GM12878 (cell line): Measurements from ENCODE around the gene ALCAM. TPM values are rescaled to one million over a fixed set of nuclear protein-coding genes. Genes with fewer than 3 reads are reported as not detected.

Experiments
- ATAC-seq: fragments of 200-7000 bp; cut with Tn5 transposase; 3 replicates; pipeline ENCODE4 v1.9.1; 2020; ENCODE audit warnings: mild to moderate bottlenecking, moderate library complexity
- BruUV-seq: library from RNA; stranded (reverse); fragments of 400-500 nt; replicated peaks from 2 replicates; lab custom pipeline; 2021; lab: Mats Ljungman, UMichigan
- CTCF ChIA-PET: fragments of 300-600 bp; sonication (Branson Sonifier 250); formaldehyde crosslinking; extraction: SDS; loops from one replicate; lab custom pipeline; 2021; ENCODE audit warnings: inconsistent platforms; lab: Yijun Ruan, JAX
- POLR2A ChIA-PET: fragments of 350-600 bp; formaldehyde crosslinking; extraction: SDS; loops from one replicate; lab custom pipeline; 2021; ENCODE audit warnings: inconsistent platforms; lab: Charles Lee
- RAD21 ChIA-PET: fragments of 300-600 bp; sonication (Branson Sonifier 250); formaldehyde crosslinking; loops from one replicate; lab custom pipeline; 2023; ENCODE audit warnings: antibody characterized with exemption; ENCODE audit not compliant: unreplicated experiment; lab: Charles Lee
- SMC1A ChIA-PET: fragments of 300-600 bp; sonication (Branson Sonifier 250); formaldehyde crosslinking; loops from one replicate; lab custom pipeline; 2023; ENCODE audit not compliant: unreplicated experiment, uncharacterized antibody; lab: Charles Lee
- DNase-seq: peaks from one replicate; pipeline ENCODE4 v3.0.0-alpha.2; 2011; ENCODE audit warnings: low read depth, low spot score
- FAIRE-seq: peaks from 3 replicates; lab custom pipeline; 2011; peaks lifted over from hg19 to GRCh38; lab: Jason Lieb, UNC
- H2AFZ ChIP-seq: 2 replicates; pipeline ENCODE4 v1.6.0; 2011; ENCODE audit warnings: low read depth, low read length, control low read depth; ENCODE audit not compliant: control insufficient read depth
- H3K27ac ChIP-seq: 2 replicates; pipeline ENCODE4 v1.5.1; 2011; ENCODE audit warnings: control low read depth; ENCODE audit not compliant: control insufficient read depth, insufficient read depth
- H3K27me3 ChIP-seq, 2 experiments: replicated peaks in 1 of 2; 2 replicates each; pipeline versions ENCODE4 v1.6.0 to v1.6.1; 2011; ENCODE audit warnings: low read length in 1 of 2; ENCODE audit not compliant: control insufficient read depth in 2 of 2, insufficient read depth in 2 of 2
- H3K36me3 ChIP-seq, 2 experiments: 2 replicates each; pipeline ENCODE4 v1.5.1; 2011; ENCODE audit warnings: low read length in 1 of 2; ENCODE audit not compliant: control insufficient read depth in 2 of 2, insufficient read depth in 2 of 2
- H3K4me1 ChIP-seq: 2 replicates; pipeline ENCODE4 v1.6.1; 2011; ENCODE audit warnings: mild to moderate bottlenecking, low read length, moderate library complexity, mixed read lengths; ENCODE audit not compliant: control insufficient read depth, insufficient read depth
- H3K4me2 ChIP-seq: 2 replicates; pipeline ENCODE4 v1.6.0; 2011; ENCODE audit warnings: control low read depth; ENCODE audit not compliant: control insufficient read depth, insufficient read depth
- H3K4me3 ChIP-seq: fragments of 200-600 bp; sonication (generic); 2 replicates; pipeline ENCODE4 v1.5.1; 2016
- H3K79me2 ChIP-seq: 2 replicates; pipeline ENCODE4 v1.6.0; 2011; ENCODE audit warnings: low read length; ENCODE audit not compliant: control insufficient read depth, insufficient read depth
- H3K9ac ChIP-seq: 2 replicates; pipeline ENCODE4 v1.8.0; 2011; ENCODE audit warnings: low read length, control low read depth, mixed read lengths; ENCODE audit not compliant: control insufficient read depth, insufficient read depth
- H3K9me3 ChIP-seq: replicated peaks from 3 replicates; pipeline ENCODE4 v1.5.1; 2011; ENCODE audit warnings: mild to moderate bottlenecking, low read length; ENCODE audit not compliant: control insufficient read depth, insufficient read depth
- H4K20me1 ChIP-seq: 2 replicates; pipeline ENCODE4 v1.6.0; 2011; ENCODE audit not compliant: control insufficient read depth, insufficient read depth
- BACH1 ChIP-seq: fragments of 450-650 bp; IDR thresholded peaks from 2 replicates; pipeline ENCODE4 v1.6.1; 2017; ENCODE audit warnings: mild to moderate bottlenecking, borderline replicate concordance
- CBFB ChIP-seq: IDR thresholded peaks from 2 replicates; pipeline ENCODE4 v1.6.1; 2016; ENCODE audit warnings: antibody characterized with exemption, low read depth
- CBX3 ChIP-seq: fragments of 200-600 bp; sonication (generic); IDR thresholded peaks from 2 replicates; pipeline ENCODE4 v1.6.1; 2016; ENCODE audit warnings: low read depth, borderline replicate concordance
- DPF2 ChIP-seq: fragments of 450-650 bp; IDR thresholded peaks from 2 replicates; pipeline ENCODE4 v1.6.1; 2017; ENCODE audit warnings: mild to moderate bottlenecking
- JUND ChIP-seq: IDR thresholded peaks from 2 replicates; pipeline ENCODE4 v1.6.1; 2012; ENCODE audit warnings: low read depth, mild to moderate bottlenecking, low read length, improper control_type of control experiment, moderate library complexity
- MLLT1 ChIP-seq: fragments of 450-650 bp; IDR thresholded peaks from 2 replicates; pipeline ENCODE4 v1.6.1; 2016; ENCODE audit warnings: mild to moderate bottlenecking
- PAX8 ChIP-seq: fragments of 450-650 bp; IDR thresholded peaks from 2 replicates; pipeline ENCODE4 v1.6.1; 2017; ENCODE audit warnings: mild to moderate bottlenecking, moderate library complexity
- POLR2A ChIP-seq: IDR thresholded peaks from 2 replicates; pipeline ENCODE4 v1.6.1; 2011; ENCODE audit warnings: low read depth, mild to moderate bottlenecking, low read length
- POLR2AphosphoS5 ChIP-seq: IDR thresholded peaks from 2 replicates; pipeline ENCODE4 v1.6.1; 2011; ENCODE audit warnings: mild to moderate bottlenecking, low read length, inconsistent platforms
- RAD21 ChIP-seq: IDR thresholded peaks from 2 replicates; pipeline ENCODE4 v1.6.1; 2011; ENCODE audit warnings: mild to moderate bottlenecking, low read depth, low read length, moderate library complexity; ENCODE audit not compliant: insufficient read depth
- SPI1 ChIP-seq: IDR thresholded peaks from 2 replicates; pipeline ENCODE4 v1.6.1; 2011; ENCODE audit warnings: low read depth, mild to moderate bottlenecking, low read length, moderate library complexity, borderline replicate concordance; ENCODE audit not compliant: insufficient read depth
- ZNF207 ChIP-seq: fragments of 450-650 bp; IDR thresholded peaks from 2 replicates; pipeline ENCODE4 v1.6.1; 2014; ENCODE audit warnings: antibody characterized with exemption, mild to moderate bottlenecking, borderline replicate concordance
- ZNF384 ChIP-seq: IDR thresholded peaks from 2 replicates; pipeline ENCODE4 v1.6.1; 2012; ENCODE audit warnings: low read depth, mild to moderate bottlenecking, low read length, improper control_type of control experiment, borderline replicate concordance
- WGBS: methylation state at CpG from one replicate; pipeline ENCODE4 v1.1.6; 2016; ENCODE audit warnings: low lambda C conversion rate; ENCODE audit not compliant: insufficient replicate concordance, insufficient coverage; ENCODE audit errors: missing lambda C conversion rate; 5-methylcytosine and 5-hydroxymethylcytosine counted together
- in situ Hi-C: fragments of 300-500 bp; cut with MboI; formaldehyde crosslinking; loops from 9 replicates; pipeline ENCODE4 v1.14.3; 2018; ENCODE audit warnings: mixed read lengths
- intact Hi-C: fragments of 100-400 bp; cut with micrococcal nuclease; formaldehyde crosslinking; loops from one replicate; pipeline ENCODE4 v1.14.2; 2022; ENCODE audit not compliant: unreplicated experiment
- polyA plus RNA-seq, 11 experiments: library from polyadenylated mRNA; depleted of rRNA in 4 of 11; unstranded in 6 of 11; stranded (reverse) in 5 of 11; fragments of >200 nt; fragmentation: Nextera tagmentation in 4 of 11; fragmentation: Illumina TruSeq in 1 of 11; extraction: Ambion mirVana in 4 of 11; extraction: Trizol in 1 of 11; gene quantifications; 1 replicate in 1 of 11; 2 replicates in 10 of 11; pipeline versions ENCODE4 v1.2.1 to v1.2.3, GENCODE V29; 2011 to 2016; ENCODE audit warnings: inconsistent platforms in 2 of 11, missing spikeins in 2 of 11, low read depth in 1 of 11
- total RNA-seq, 4 experiments: library from RNA; depleted of rRNA in 3 of 4; stranded (reverse); fragments of >200 nt in 3 of 4; fragmentation: Illumina TruSeq in 1 of 4; extraction: Trizol in 1 of 4; gene quantifications; 2 replicates each; pipeline versions ENCODE4 v1.2.1 to v1.2.3, GENCODE V29; 2013 to 2021

ALCAM gene
- total and polyA plus RNA-seq, 10 of the 15 experiments (the other 5 are each of a cell fraction or from before 2014, with no cell fraction given), result 12.2 to 54.2 (median 32.6) TPM

- FAIRE-seq (peak; percentile 62), DNase-seq (no peak), ATAC-seq (no peak)
- peaks cover 6% of the 10 kb centered on the region for H3K79me2 ChIP-seq
- H4K20me1 ChIP-seq, result no peaks in the 10 kb centered on the region
- 0 out of 2 replicates have a peak, but pooled peaks have one; percentile 2 for TF ChIP-seq CBX3
- TF ChIP-seq RAD21, result no peak
- H3K4me3 ChIP-seq, result no peak overlapping the region
- POLR2A ChIA-PET, result no interaction called here
- in situ Hi-C loops, result no loop called here
- no peaks in the 10 kb centered on the region for H3K4me1 ChIP-seq
- H3K4me2 ChIP-seq, result no peak overlapping the region
- H3K36me3 ChIP-seq, result no peaks in the 10 kb centered on the region
- no TSS peak for BruUV-seq
- H3K9ac ChIP-seq, result no peak overlapping the region
- RAD21 ChIA-PET, result no interaction called here
- intact Hi-C loops, result no loop called here
- WGBS, result 96% methylated on average over 7 of the region's 7 CpGs
- peaks cover 9% of the 10 kb centered on the region; the same call in 2 of the 3 replicates for H3K9me3 ChIP-seq
- CTCF ChIA-PET, result interaction anchor here (1.5 kb wide), 1 partner anchor 22 kb away, joined by 4 read pairs; no protein-coding TSS in a partner anchor
- no peak overlapping the region for H2AFZ ChIP-seq
- H3K27me3 ChIP-seq, result no peaks in the 10 kb centered on the region
- SMC1A ChIA-PET, result interaction anchor here (1.5 kb wide), 1 partner anchor 19 kb away, joined by 5 read pairs; no protein-coding TSS in a partner anchor
- H3K27ac ChIP-seq, result no peak overlapping the region
Observed at GRCh38 chr3:105394177-105394576, 27.5 kb downstream of the ALCAM start.

- BruUV-seq, result no TSS peak
- no peak for TF ChIP-seq ZNF207
- TF ChIP-seq BACH1, result no peak
- TF ChIP-seq CBFB, result no peak
- no peak for TF ChIP-seq MLLT1
- TF ChIP-seq POLR2A, result no peak
- no peak for TF ChIP-seq SPI1
- no peak for TF ChIP-seq PAX8
- TF ChIP-seq DPF2, result no peak
- TF ChIP-seq JUND, result no peak
- TF ChIP-seq ZNF384, result no peak
- TF ChIP-seq POLR2AphosphoS5, result no peak
- Histone ChIP-seq H3K4me3 (no peak overlapping the region), H3K27ac (no peak overlapping the region), H3K4me1 (no peaks in the 10 kb centered on the region), H3K27me3 (no peaks in the 10 kb centered on the region), H4K20me1 (no peaks in the 10 kb centered on the region), H2AFZ (no peak overlapping the region), H3K36me3 (peaks cover 0 to 3% of the 10 kb centered on the region in 2 experiments; a peak in 1 of 4 replicates), H3K79me2 (peaks cover 4% of the 10 kb centered on the region), H3K9ac (no peak overlapping the region), H3K9me3 (peaks cover 5% of the 10 kb centered on the region; the same call in 2 of the 3 replicates), H3K4me2 (no peak overlapping the region)
- FAIRE-seq (no peak), ATAC-seq (peak; percentile 68), DNase-seq (no peak)
- RAD21 ChIA-PET, result interaction anchor here (1.3 to 1.6 kb wide), 3 partner anchors 19 to 108 kb away, joined by 3 to 4 read pairs (median 4); no protein-coding TSS in a partner anchor
- SMC1A ChIA-PET, result interaction anchor here (0.8 to 2.8 kb wide), 8 partner anchors 10 to 122 kb away, joined by 3 to 15 read pairs (median 4); no protein-coding TSS in a partner anchor
- CTCF ChIA-PET, result interaction anchor here (0.5 to 1.2 kb wide), 7 partner anchors 9 to 571 kb away, joined by 3 read pairs; no protein-coding TSS in a partner anchor
- in situ Hi-C loops (no loop called here), intact Hi-C loops (no loop called here)
- POLR2A ChIA-PET, result no interaction called here
- WGBS, result 100% methylated on average over 1 of the region's 1 CpG
Observed at GRCh38 chr3:105397974-105398373, 31.3 kb downstream of the ALCAM start.
